Measurements from ENCODE around the gene LRRC23. TPM values are rescaled to one million over a fixed set of nuclear protein-coding genes. Genes with fewer than 3 reads are reported as not detected.
A peak's percentile ranks its signal among the peaks of the same experiment; 100 is the strongest.

The LRRC23 gene
- total RNA-seq, 3 donors from 2014 or later = 7.4 to 15.4 (median 10.8) TPM

DNA sequence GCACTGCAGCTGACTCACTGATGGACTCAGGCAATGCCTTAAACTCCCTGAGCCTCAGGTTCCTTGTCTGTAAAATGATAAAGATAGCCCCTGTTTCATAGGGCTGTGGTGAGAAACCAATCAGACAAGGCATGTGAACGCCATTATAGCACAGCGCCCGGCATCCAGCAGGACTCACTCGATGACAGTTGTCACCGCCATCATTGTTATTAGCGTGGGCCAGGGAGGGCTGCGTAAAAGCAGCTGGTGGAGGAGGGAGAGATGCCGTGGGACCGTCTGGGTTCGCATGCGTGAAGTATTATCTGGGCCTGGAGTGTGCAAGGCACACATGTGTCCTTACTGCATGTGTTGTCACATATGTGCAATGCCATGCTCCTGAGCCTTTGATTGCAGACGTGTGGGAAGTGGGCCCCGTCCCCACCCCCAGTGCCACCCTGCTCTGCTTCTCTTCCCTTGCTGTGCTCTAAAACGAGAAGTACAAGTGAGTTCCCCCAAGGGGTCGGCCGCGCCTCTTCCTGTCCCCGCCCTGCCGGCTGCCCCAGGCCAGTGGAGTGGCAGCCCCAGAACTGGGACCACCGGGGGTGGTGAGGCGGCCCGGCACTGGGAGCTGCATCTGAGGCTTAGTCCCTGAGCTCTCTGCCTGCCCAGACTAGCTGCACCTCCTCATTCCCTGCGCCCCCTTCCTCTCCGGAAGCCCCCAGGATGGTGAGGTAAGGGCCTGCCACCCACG, 46.4 kb downstream of the LRRC23 start, which contains the start of gene PTPN6:
Gene PTPN6 (plus strand): TSS at position 546 of the 730 bp plus-strand sequence. CDS start 157 bp downstream, at position 703.
- Histone ChIP-seq H3K4me3 (peak within 1 kb of the TSS; percentile 39 to 51 (median 48)), H3K4me1 (peaks cover 2 to 10% of the 10 kb centered on the region in 2 donors), H3K36me3 (no peaks in the 10 kb centered on the region), H3K27ac (peak within 1 kb of the TSS in 1 of 2 donors; percentile 52), H3K27me3 (no peaks in the 10 kb centered on the region), H3K9me3 (no peaks in the 10 kb centered on the region)
- DNase-seq (ENCODE audit: low spot score in 2 of 2) = no peak
- intact Hi-C loops (cut with DNase I; ENCODE audit: low total_unique reads) = no loop called here
- no peak for TF ChIP-seq POLR2AphosphoS5 (IDR thresholded peaks at IDR 0.05)
- TF ChIP-seq POLR2A (IDR thresholded peaks at IDR 0.05) = no peak
- TF ChIP-seq, protein P1, sequence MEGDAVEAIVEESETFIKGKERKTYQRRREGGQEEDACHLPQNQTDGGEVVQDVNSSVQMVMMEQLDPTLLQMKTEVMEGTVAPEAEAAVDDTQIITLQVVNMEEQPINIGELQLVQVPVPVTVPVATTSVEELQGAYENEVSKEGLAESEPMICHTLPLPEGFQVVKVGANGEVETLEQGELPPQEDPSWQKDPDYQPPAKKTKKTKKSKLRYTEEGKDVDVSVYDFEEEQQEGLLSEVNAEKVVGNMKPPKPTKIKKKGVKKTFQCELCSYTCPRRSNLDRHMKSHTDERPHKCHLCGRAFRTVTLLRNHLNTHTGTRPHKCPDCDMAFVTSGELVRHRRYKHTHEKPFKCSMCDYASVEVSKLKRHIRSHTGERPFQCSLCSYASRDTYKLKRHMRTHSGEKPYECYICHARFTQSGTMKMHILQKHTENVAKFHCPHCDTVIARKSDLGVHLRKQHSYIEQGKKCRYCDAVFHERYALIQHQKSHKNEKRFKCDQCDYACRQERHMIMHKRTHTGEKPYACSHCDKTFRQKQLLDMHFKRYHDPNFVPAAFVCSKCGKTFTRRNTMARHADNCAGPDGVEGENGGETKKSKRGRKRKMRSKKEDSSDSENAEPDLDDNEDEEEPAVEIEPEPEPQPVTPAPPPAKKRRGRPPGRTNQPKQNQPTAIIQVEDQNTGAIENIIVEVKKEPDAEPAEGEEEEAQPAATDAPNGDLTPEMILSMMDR (IDR thresholded peaks at IDR 0.05) = no peak

DNA sequence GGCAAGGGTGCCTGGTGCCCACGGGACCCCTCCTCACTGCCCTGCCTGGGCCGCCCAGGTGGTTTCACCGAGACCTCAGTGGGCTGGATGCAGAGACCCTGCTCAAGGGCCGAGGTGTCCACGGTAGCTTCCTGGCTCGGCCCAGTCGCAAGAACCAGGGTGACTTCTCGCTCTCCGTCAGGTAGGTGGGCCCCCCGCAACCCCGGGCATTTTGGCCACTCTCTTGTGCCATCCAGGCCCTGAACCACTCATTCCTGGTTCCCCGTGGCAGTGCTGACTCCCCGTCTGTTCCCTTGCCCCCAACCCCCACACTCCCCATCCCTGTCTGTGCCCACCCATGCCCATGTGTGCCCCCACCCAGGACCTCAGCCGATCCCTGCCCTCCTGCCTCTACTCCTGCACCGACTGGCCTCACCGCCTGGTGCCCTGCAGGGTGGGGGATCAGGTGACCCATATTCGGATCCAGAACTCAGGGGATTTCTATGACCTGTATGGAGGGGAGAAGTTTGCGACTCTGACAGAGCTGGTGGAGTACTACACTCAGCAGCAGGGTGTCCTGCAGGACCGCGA, 47.0 kb downstream of the LRRC23 start:
- no peaks in the 10 kb centered on the region for H3K27me3 ChIP-seq
- no peaks in the 10 kb centered on the region for H3K9me3 ChIP-seq
- H3K36me3 ChIP-seq = no peaks in the 10 kb centered on the region
- H3K27ac ChIP-seq = peak overlapping the region in 1 of 2 donors; percentile 52
- intact Hi-C loops (cut with DNase I; ENCODE audit: low total_unique reads) = no loop called here
- no peak for DNase-seq (ENCODE audit: low spot score in 2 of 2)
- no peak for TF ChIP-seq POLR2A (IDR thresholded peaks at IDR 0.05)
- TF ChIP-seq, protein P1 (IDR thresholded peaks at IDR 0.05) = no peak
- TF ChIP-seq POLR2AphosphoS5 (IDR thresholded peaks at IDR 0.05) = no peak
- H3K4me1 ChIP-seq = peaks cover 0 to 6% of the 10 kb centered on the region in 2 donors
- H3K4me3 ChIP-seq = peak overlapping the region; percentile 39 to 51 (median 48)

DNA sequence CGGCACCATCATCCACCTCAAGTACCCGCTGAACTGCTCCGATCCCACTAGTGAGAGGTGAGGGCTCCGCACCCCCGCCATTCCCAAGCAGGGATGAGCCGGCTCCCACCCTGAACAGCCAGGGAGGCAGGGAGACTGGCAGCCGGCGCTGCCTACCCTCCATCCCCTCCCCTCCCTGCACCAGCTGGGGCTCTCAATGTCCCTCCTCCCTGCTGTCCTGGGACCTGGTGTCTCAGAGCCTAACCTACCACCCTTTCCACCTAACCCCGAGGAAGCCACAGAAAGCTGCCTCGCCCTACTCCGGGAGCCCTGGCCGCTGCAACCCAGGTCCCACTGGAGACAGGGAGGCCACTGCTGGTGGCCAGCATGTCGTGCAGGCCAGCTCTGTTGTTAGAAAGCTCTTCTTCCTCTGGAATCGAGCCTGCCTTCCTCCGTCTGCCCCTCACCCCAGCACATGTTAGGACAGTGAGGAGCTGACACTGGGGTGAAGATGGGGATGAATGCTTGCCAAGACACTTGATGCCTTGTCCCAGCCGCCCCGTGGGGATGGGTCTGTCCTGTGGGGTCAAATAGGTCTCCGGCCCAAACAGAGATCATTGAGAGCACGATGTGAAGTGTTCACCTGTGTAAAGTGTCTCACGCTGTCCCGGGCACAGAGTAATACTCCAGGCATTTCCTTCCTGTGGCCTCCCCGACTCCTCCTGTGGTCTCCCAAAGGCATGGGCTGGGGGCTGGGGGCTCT, 47.7 kb downstream of the LRRC23 start:
- Histone ChIP-seq H3K4me3 (peak overlapping the region; percentile 39 to 51 (median 48)), H3K27me3 (no peaks in the 10 kb centered on the region), H3K27ac (peak overlapping the region in 1 of 2 donors; percentile 61), H3K36me3 (no peaks in the 10 kb centered on the region), H3K4me1 (no peaks in the 10 kb centered on the region), H3K9me3 (no peaks in the 10 kb centered on the region)
- DNase-seq (ENCODE audit: low spot score in 2 of 2) = no peak
- intact Hi-C loops (cut with DNase I; ENCODE audit: low total_unique reads) = no loop called here
- no peak for TF ChIP-seq POLR2A (IDR thresholded peaks at IDR 0.05)
- TF ChIP-seq, protein P1 (IDR thresholded peaks at IDR 0.05) = no peak
- TF ChIP-seq POLR2AphosphoS5 (IDR thresholded peaks at IDR 0.05) = no peak

DNA sequence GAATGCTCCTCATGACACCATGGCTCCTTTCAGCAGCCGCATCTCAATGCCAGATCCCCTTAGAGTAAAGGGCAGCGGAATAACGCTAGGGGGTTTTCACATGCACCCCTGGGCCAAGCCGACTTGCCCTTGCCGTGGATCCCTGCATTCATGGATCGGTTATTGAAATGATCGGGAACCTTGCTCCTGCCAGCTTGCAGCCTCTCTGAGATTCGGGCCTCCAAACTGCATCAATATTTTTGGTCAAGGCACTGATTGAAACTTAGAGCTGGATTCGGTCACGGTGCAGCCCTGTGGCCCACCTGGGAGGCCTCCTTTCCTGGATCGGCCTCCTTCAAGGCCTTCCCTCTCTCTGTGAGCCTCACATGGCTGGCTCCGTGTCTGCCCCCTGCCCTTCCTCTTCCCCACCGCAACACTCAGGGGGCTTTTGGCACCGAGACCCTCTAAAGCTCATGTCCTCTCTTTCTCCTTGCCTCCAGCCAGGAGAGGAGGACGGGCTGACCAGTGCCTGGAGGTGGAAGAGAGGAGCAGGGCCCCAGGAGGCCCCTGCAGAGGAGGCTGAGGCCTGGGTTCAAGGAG, 48.3 kb downstream of the LRRC23 start:
- no peaks in the 10 kb centered on the region for H3K4me1 ChIP-seq
- no peaks in the 10 kb centered on the region for H3K9me3 ChIP-seq
- no peaks in the 10 kb centered on the region for H3K27me3 ChIP-seq
- no peaks in the 10 kb centered on the region for H3K36me3 ChIP-seq
- H3K27ac ChIP-seq = peak overlapping the region in 1 of 2 donors; percentile 61
- intact Hi-C loops (cut with DNase I; ENCODE audit: low total_unique reads) = no loop called here
- H3K4me3 ChIP-seq = peak overlapping the region; percentile 39 to 51 (median 48)
- no peak for TF ChIP-seq POLR2AphosphoS5 (IDR thresholded peaks at IDR 0.05)
- TF ChIP-seq POLR2A (IDR thresholded peaks at IDR 0.05) = no peak
- TF ChIP-seq, protein P1 (IDR thresholded peaks at IDR 0.05) = no peak
- no peak for DNase-seq (ENCODE audit: low spot score in 2 of 2)

Data from breast epithelium (tissue), 4 donors.